Activated CD4-positive, alpha-beta T cell treated with anti-CD3 and anti-CD28 coated beads, Interleukin-2, amount 10 ng/mL, durations not matched to agents 24 days and 14 days (primary cell): Measurements from ENCODE around the gene DAGLA. TPM values are rescaled to one million over a fixed set of nuclear protein-coding genes. Genes with fewer than 3 reads are reported as not detected.

ENCODE experiments used
- DNase-seq: peaks from one replicate; pipeline ENCODE4 v3.0.0; 2022
- H3K27ac Mint-ChIP-seq: one replicate; pipeline ENCODE4 v1.8.0; 2022; ENCODE audit warnings: mild to moderate bottlenecking, mixed read lengths
- H3K27me3 Mint-ChIP-seq: one replicate; pipeline ENCODE4 v1.8.0; 2022; ENCODE audit warnings: mixed read lengths
- H3K36me3 Mint-ChIP-seq: one replicate; pipeline ENCODE4 v1.8.0; 2022; ENCODE audit warnings: low read depth, mild to moderate bottlenecking, mixed read lengths
- H3K4me1 Mint-ChIP-seq: one replicate; pipeline ENCODE4 v1.8.0; 2021; ENCODE audit warnings: mixed read lengths
- H3K4me3 Mint-ChIP-seq: one replicate; pipeline ENCODE4 v1.8.0; 2022; ENCODE audit warnings: mild to moderate bottlenecking, moderate library complexity, mixed read lengths
- H3K9me3 Mint-ChIP-seq: one replicate; pipeline ENCODE4 v1.8.0; 2021; ENCODE audit warnings: mixed read lengths
- intact Hi-C: fragments of 100-400 bp; cut with micrococcal nuclease; formaldehyde crosslinking; loops from one replicate; pipeline ENCODE4 v1.15.1; 2023
- total RNA-seq: library from RNA; stranded (reverse); gene quantifications from 2 replicates; pipeline ENCODE4 v1.2.3, GENCODE V29; 2022

DAGLA gene, protein sequence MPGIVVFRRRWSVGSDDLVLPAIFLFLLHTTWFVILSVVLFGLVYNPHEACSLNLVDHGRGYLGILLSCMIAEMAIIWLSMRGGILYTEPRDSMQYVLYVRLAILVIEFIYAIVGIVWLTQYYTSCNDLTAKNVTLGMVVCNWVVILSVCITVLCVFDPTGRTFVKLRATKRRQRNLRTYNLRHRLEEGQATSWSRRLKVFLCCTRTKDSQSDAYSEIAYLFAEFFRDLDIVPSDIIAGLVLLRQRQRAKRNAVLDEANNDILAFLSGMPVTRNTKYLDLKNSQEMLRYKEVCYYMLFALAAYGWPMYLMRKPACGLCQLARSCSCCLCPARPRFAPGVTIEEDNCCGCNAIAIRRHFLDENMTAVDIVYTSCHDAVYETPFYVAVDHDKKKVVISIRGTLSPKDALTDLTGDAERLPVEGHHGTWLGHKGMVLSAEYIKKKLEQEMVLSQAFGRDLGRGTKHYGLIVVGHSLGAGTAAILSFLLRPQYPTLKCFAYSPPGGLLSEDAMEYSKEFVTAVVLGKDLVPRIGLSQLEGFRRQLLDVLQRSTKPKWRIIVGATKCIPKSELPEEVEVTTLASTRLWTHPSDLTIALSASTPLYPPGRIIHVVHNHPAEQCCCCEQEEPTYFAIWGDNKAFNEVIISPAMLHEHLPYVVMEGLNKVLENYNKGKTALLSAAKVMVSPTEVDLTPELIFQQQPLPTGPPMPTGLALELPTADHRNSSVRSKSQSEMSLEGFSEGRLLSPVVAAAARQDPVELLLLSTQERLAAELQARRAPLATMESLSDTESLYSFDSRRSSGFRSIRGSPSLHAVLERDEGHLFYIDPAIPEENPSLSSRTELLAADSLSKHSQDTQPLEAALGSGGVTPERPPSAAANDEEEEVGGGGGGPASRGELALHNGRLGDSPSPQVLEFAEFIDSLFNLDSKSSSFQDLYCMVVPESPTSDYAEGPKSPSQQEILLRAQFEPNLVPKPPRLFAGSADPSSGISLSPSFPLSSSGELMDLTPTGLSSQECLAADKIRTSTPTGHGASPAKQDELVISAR
- 0.09 and 0.14 TPM in 2 replicates for total RNA-seq

- Mint-ChIP-seq H3K9me3 (no peaks in the 10 kb centered on the region), H3K27me3 (peaks cover 31% of the 10 kb centered on the region), H3K27ac (peak within 1 kb of the TSS; percentile 9), H3K4me3 (peak within 1 kb of the TSS; percentile 75), H3K4me1 (peaks cover 5% of the 10 kb centered on the region), H3K36me3 (no peaks in the 10 kb centered on the region)
- peak; percentile 94 for DNase-seq
- intact Hi-C loops: loop anchor here (1.0 kb wide), 1 partner anchor 53 kb away; no protein-coding TSS in a partner anchor
These were observed at the start of gene DAGLA for GRCh38 chr11:61679893-61680621. TSS of gene DAGLA (plus strand) at chr11:61680391. CDS start at chr11:61720156, 39,765 bp downstream.

- no peak overlapping the region for H3K4me3 Mint-ChIP-seq
- intact Hi-C loops: loop anchor here (10.0 kb wide), 1 partner anchor 157 kb away; no protein-coding TSS in a partner anchor
- peaks cover 3% of the 10 kb centered on the region for H3K4me1 Mint-ChIP-seq
These were observed 48.1 kb upstream of the DAGLA start for GRCh38 chr11:61632096-61632495.

GRCh38 chr11:61635304-61635703, 44.9 kb upstream of the DAGLA start:
- Mint-ChIP-seq H3K27ac (no peak overlapping the region), H3K4me1 (no peaks in the 10 kb centered on the region), H3K36me3 (no peaks in the 10 kb centered on the region), H3K27me3 (no peaks in the 10 kb centered on the region), H3K4me3 (no peak overlapping the region), H3K9me3 (no peaks in the 10 kb centered on the region)
- no peak for DNase-seq
- intact Hi-C loops: loop anchor here (10.0 kb wide), 1 partner anchor 161 kb away; no protein-coding TSS in a partner anchor

More at GRCh38 chr11:61632096-61632495, 48.1 kb upstream of the DAGLA start:
- Mint-ChIP-seq H3K9me3 (no peaks in the 10 kb centered on the region), H3K36me3 (no peaks in the 10 kb centered on the region), H3K27ac (no peak overlapping the region), H3K27me3 (peaks cover 5% of the 10 kb centered on the region)
- DNase-seq: no peak

GRCh38 chr11:61635787-61636186, 44.4 kb upstream of the DAGLA start:
- no peaks in the 10 kb centered on the region for H3K9me3 Mint-ChIP-seq
- DNase-seq: no peak
- H3K27ac Mint-ChIP-seq: no peak overlapping the region
- no peaks in the 10 kb centered on the region for H3K27me3 Mint-ChIP-seq
- H3K4me3 Mint-ChIP-seq: no peak overlapping the region
- H3K4me1 Mint-ChIP-seq: no peaks in the 10 kb centered on the region
- no peaks in the 10 kb centered on the region for H3K36me3 Mint-ChIP-seq
- intact Hi-C loops: loop anchor here (10.0 kb wide), 1 partner anchor 161 kb away; no protein-coding TSS in a partner anchor

DNA sequence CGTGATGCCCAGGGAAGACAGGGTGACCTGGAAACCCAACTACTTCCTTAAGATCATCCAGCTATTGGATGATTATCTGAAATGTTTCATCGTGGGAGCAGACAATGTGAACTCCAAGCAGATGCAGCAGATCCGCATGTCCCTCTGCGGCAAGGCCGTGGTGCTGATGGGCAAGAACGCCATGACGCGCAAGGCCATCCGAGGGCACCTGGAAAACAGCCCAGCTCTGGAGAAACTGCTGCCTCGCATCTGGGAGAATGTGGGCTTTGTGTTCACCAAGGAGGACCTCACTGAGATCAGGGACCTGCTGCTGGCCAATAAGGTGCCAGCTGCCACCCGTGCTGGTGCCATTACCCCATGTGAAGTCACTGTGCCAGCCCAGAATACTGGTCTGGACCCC, 43.5 kb upstream of the DAGLA start:
- no peak for DNase-seq
- intact Hi-C loops: loop anchor here (10.0 kb wide), 1 partner anchor 162 kb away; no protein-coding TSS in a partner anchor
- peaks cover 3% of the 10 kb centered on the region for H3K27me3 Mint-ChIP-seq
- no peaks in the 10 kb centered on the region for H3K9me3 Mint-ChIP-seq
- no peaks in the 10 kb centered on the region for H3K4me1 Mint-ChIP-seq
- no peak overlapping the region for H3K4me3 Mint-ChIP-seq
- H3K27ac Mint-ChIP-seq: no peak overlapping the region
- H3K36me3 Mint-ChIP-seq: no peaks in the 10 kb centered on the region

GRCh38 chr11:61637277-61637676, 42.9 kb upstream of the DAGLA start:
- Mint-ChIP-seq H3K36me3 (no peaks in the 10 kb centered on the region), H3K27me3 (peaks cover 3% of the 10 kb centered on the region), H3K9me3 (no peaks in the 10 kb centered on the region), H3K4me3 (no peak overlapping the region), H3K27ac (no peak overlapping the region), H3K4me1 (no peaks in the 10 kb centered on the region)
- no peak for DNase-seq
- intact Hi-C loops: loop anchor here (10.0 kb wide), 1 partner anchor 162 kb away; no protein-coding TSS in a partner anchor

GRCh38 chr11:61639816-61640443, 40.3 kb upstream of the DAGLA start:
- H3K9me3 Mint-ChIP-seq: no peaks in the 10 kb centered on the region
- intact Hi-C loops: loop anchor here (10.0 kb wide), 1 partner anchor 165 kb away; no protein-coding TSS in a partner anchor
- H3K4me1 Mint-ChIP-seq: no peaks in the 10 kb centered on the region
- no peak overlapping the region for H3K4me3 Mint-ChIP-seq
- no peaks in the 10 kb centered on the region for H3K36me3 Mint-ChIP-seq
- no peak overlapping the region for H3K27ac Mint-ChIP-seq
- DNase-seq: no peak
- peaks cover 3% of the 10 kb centered on the region for H3K27me3 Mint-ChIP-seq

- intact Hi-C loops: no loop called here
- no peak for DNase-seq
- H3K4me3 Mint-ChIP-seq: no peak overlapping the region
- peaks cover 3% of the 10 kb centered on the region for H3K27me3 Mint-ChIP-seq
- H3K36me3 Mint-ChIP-seq: no peaks in the 10 kb centered on the region
- no peaks in the 10 kb centered on the region for H3K4me1 Mint-ChIP-seq
- H3K9me3 Mint-ChIP-seq: no peaks in the 10 kb centered on the region
- no peak overlapping the region for H3K27ac Mint-ChIP-seq
These were observed 38.0 kb upstream of the DAGLA start for GRCh38 chr11:61642162-61642561.

DNA sequence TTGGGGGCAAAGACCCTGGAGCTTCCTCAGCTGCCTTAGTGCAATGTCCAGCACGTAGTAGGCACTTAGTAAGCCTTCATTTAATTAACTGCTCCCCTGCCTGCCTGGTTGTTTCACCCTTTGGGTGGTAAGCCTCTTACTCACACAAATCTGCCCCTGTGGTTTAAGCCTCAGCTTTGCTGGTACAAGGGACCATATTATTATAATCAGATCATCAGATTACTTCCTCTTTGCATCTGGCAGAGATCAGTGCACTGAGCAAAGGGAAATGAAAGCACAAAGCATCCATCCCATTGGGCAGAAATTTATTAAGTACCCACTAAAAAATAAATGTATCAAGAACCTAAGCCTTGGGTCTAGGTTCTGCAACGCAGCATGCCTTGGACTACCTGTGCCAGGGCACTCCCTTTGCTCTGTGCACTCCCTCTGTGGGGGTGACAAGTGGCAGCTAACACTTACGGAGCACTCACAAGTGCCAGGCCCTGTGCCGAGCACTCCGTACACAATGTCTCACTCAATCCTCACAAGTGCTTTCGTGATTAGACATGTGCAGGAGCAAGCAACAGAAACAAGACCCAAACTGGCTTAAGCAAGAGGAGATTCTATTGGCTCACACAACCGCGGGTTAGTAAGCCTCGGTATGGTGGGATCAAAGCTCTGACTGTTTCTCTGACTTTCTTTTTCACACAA, 34.9 kb upstream of the DAGLA start:
- Mint-ChIP-seq H3K27ac (no peak overlapping the region), H3K4me1 (no peaks in the 10 kb centered on the region), H3K4me3 (no peak overlapping the region), H3K36me3 (no peaks in the 10 kb centered on the region), H3K9me3 (no peaks in the 10 kb centered on the region), H3K27me3 (peaks cover 3% of the 10 kb centered on the region)
- no peak for DNase-seq
- intact Hi-C loops: no loop called here

GRCh38 chr11:61647529-61647928, 32.7 kb upstream of the DAGLA start:
- Mint-ChIP-seq H3K27ac (no peak overlapping the region), H3K36me3 (no peaks in the 10 kb centered on the region), H3K4me1 (no peaks in the 10 kb centered on the region), H3K9me3 (no peaks in the 10 kb centered on the region), H3K27me3 (no peaks in the 10 kb centered on the region), H3K4me3 (no peak overlapping the region)
- no peak for DNase-seq
- intact Hi-C loops: no loop called here

GRCh38 chr11:61650781-61651571, 29.2 kb upstream of the DAGLA start:
- peaks cover 14% of the 10 kb centered on the region for H3K27me3 Mint-ChIP-seq
- intact Hi-C loops: no loop called here
- H3K36me3 Mint-ChIP-seq: no peaks in the 10 kb centered on the region
- H3K27ac Mint-ChIP-seq: no peak overlapping the region
- no peaks in the 10 kb centered on the region for H3K9me3 Mint-ChIP-seq
- no peak overlapping the region for H3K4me3 Mint-ChIP-seq
- H3K4me1 Mint-ChIP-seq: no peaks in the 10 kb centered on the region
- DNase-seq: no peak

- intact Hi-C loops: no loop called here
- H3K9me3 Mint-ChIP-seq: no peaks in the 10 kb centered on the region
- H3K27ac Mint-ChIP-seq: no peak overlapping the region
- H3K4me3 Mint-ChIP-seq: no peak overlapping the region
- H3K4me1 Mint-ChIP-seq: no peaks in the 10 kb centered on the region
- H3K36me3 Mint-ChIP-seq: no peaks in the 10 kb centered on the region
- DNase-seq: no peak
- H3K27me3 Mint-ChIP-seq: peaks cover 14% of the 10 kb centered on the region
These were observed 28.1 kb upstream of the DAGLA start for GRCh38 chr11:61652135-61652534.
